H4 (cell line): ENCODE measurements around the gene SARS2. TPM values are rescaled to one million over a fixed set of nuclear protein-coding genes. Genes with fewer than 3 reads are reported as not detected.
A peak's percentile ranks its signal among the peaks of the same experiment; 100 is the strongest.
"Not testable (repeated sequence)": the region's sequence is repeated elsewhere in the genome, so short reads cannot be mapped to it uniquely, and the experiment has no call there.

Experiments
- DNase-seq: peaks from one replicate; pipeline ENCODE4 v3.0.0-alpha.2; 2015; ENCODE audit warnings: low spot score
- total RNA-seq: library from RNA; depleted of rRNA; stranded (reverse); fragments of >200 nt; shearing (Covaris generic); gene quantifications from 2 replicates; pipeline ENCODE4 v1.2.3, GENCODE V29; 2014

The SARS2 gene
- total RNA-seq, 1 experiment from 2014 or later, result 41.8 TPM

DNA sequence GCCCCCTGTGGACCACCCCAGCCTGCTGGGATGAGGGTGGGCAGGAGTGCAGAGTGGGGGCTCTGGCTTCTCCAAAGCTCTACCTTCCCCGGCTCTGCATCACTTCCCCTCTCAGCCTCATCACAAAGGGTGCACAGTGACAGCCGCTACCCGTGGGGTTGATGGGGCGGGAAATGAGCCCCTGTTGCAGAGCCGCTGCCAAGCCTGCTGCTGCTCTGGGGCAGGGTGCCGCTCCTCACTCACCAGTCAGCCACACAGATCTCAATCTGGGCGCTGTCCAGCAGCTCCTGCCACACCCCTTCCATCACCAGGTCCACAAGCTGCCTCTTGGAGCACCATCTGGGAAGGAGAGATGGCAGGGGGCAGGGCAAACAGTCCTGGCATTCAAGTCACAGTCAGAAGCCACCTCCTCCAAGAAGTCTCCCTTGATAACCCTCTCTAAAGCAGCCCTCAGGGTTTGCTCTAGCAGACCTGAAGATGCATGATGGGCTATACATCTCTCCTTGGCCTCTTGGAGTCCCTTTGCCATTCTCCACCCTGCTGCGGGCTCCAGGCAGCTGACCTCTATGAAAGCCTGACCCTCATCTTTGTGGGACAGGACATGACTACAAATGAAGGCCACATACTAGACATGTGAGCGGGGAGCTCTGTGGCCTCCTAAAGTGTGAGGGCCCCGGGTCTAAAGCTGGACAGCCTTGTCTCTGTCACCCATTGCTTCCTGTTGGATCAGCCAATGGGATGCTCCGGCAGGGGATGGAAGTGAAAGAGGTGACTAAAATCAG is 15.9 kb upstream of the SARS2 start:
- DNase-seq, result no peak

DNA sequence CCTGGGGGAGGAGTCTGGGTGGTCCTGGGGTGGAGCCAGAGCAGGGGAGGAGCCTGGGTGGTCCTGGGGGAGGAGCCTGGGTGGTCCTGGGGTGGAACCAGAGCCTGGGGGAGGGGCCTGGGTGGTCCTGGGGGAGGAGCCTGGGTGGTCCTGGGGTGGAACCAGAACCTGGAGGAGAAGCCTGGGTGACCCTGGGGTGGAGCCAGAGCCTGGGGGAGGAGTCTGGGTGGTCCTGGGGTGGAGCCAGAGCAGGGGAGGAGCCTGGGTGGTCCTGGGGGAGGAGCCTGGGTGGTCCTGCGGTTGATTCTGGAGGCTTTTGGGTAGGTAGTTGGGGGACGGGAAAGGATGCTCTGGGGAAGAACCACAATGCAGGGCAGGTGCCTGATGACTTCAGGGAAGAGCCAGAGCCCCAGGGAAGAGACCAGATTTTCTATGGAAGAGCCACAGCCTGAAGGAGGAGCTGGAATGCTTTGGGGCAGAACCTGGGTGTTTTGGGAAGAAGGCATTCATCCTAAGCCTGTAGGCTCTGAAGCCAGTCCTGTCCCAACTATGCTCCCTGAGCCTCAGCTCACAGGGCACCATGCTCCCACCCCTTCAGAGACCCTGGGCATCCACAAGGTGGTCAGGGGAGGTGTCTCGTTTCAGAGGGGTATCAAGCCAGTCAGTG is 15.1 kb upstream of the SARS2 start:
- no peak for DNase-seq

DNA sequence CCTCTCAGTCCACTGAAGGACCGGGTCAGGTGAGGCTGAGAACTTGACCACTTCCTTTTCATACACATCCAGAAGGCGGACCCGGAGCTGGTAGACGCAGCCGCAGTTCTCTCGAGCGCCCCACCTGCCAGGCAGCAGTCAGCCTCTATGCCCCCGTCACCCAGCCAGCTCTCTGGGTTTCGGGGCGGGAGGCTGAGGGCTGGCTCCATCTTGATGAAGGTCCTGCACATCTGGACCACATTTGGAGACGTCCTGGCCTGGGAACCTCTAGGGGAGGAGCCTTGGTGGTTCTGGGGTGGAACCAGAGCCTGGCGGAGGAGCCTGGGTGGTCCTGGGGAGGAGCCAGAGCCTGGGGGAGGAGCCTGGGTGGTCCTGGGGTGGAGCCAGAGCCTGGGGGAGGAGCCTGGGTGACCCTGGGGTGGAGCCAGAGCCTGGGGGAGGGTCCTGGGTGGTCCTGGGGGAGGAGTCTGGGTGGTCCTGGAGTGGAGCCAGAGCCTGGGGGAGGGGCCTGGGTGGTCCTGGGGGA is 14.5 kb upstream of the SARS2 start:
- DNase-seq, result no peak

GRCh38 chr19:38942471-38943181 is 12.1 kb upstream of the SARS2 start:
- DNase-seq, result no peak

- DNase-seq, result no peak
Measured at GRCh38 chr19:38941979-38942378, 11.4 kb upstream of the SARS2 start.

DNA sequence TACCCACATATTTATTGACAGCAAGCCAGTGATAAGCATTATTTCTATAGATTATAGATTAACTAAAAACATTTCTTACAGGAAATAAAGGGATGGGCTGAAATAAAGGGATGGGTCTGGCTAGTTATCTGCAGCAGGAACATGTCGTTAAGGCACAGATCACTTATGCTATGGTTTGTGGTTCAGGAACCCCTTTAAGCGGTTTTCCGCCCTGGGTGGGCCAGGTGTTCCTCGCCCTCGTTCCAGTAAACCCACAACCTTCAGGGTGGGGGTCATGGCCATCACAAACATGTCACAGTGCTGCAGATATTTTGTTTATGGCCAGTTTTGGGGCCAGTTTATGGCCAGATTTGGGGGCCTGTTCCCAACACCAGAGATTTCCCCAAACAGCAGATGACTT is 10.9 kb upstream of the SARS2 start:
- DNase-seq, result not testable (repeated sequence)

- DNase-seq, result no peak
Measured at GRCh38 chr19:38939957-38940356, 9.4 kb upstream of the SARS2 start.

DNA sequence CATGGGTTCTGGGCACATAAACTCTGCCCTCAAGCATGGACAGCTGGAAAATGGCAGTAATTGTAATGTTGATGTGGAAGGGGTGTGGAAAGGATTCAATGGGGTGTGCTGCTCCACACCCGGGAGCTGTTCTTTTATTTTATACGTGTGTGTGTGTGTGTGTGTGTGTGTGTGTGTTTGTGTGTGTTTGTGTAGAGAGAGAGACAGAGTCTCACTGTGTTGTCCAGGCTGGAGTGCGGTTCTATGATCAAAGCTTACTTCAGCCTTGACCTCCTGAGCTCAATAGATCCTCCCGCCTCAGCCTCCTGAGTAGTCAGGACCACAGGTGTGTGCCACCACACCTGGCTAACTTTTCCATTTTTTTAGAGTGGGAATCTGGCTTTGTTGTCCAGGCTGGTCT is 3.0 kb upstream of the SARS2 start:
- DNase-seq, result no peak

DNA sequence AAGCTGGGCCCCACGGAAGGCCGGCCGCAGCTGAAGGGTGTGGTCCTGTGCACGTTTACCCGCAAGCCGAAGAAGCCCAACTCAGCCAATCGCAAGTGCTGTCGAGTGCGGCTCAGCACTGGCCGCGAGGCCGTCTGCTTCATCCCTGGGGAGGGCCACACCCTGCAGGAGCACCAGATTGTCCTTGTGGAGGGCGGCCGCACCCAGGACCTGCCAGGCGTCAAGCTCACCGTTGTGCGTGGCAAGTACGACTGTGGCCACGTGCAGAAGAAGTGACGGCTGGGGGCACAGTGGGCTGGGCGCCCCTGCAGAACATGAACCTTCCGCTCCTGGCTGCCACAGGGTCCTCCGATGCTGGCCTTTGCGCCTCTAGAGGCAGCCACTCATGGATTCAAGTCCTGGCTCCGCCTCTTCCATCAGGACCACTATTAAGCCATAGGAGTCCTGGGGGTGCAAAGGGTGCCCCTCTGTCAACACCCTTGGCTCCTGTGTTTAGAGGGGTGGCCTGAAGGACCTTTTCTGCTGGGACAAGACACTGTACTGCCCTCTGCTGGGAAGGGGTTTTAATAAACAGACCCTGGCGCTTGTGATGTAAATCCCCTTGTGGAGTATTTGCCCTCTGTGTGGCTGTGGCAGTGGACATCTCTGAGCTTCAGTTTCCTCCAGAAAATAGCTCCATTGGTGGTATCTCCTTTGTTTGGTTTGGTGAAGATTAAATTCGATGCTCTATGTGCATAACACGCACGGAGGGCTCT is 2.0 kb upstream of the SARS2 start:
- DNase-seq, result peak; percentile 60

GRCh38 chr19:38931521-38931793 is 894 bp upstream of the SARS2 start:
- no peak for DNase-seq

GRCh38 chr19:38930776-38931520 is 385 bp upstream of the SARS2 start, which contains the start of gene MRPS12:
Gene MRPS12, plus strand, starts transcription at chr19:38930944. Its CDS starts 351 bp downstream, at chr19:38931295.
- DNase-seq, result peak; percentile 100

GRCh38 chr19:38928391-38929001 is 2.1 kb downstream of the SARS2 start:
- no peak for DNase-seq

- DNase-seq, result no peak
Measured at GRCh38 chr19:38924388-38924787, 6.2 kb downstream of the SARS2 start.

DNA sequence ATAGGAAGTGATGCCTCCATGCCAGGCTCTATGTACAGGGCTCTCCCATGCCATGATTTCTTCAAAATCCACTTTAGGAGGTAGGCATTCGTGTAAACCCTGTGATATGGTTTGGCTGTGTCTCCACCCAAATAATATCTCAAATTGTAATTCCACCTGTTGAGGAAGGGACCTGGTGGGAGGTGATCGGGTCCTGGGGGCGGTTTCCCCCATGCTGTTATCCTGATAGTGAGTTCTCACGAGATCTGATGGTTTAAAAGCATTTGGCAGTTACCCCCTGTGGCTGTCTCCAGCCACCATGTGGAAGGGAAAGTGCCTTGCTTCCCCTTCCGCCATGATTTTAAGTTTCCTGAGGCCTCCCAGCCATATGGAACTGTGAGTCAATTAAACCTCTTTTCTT is 8.1 kb downstream of the SARS2 start:
- no peak for DNase-seq

DNA sequence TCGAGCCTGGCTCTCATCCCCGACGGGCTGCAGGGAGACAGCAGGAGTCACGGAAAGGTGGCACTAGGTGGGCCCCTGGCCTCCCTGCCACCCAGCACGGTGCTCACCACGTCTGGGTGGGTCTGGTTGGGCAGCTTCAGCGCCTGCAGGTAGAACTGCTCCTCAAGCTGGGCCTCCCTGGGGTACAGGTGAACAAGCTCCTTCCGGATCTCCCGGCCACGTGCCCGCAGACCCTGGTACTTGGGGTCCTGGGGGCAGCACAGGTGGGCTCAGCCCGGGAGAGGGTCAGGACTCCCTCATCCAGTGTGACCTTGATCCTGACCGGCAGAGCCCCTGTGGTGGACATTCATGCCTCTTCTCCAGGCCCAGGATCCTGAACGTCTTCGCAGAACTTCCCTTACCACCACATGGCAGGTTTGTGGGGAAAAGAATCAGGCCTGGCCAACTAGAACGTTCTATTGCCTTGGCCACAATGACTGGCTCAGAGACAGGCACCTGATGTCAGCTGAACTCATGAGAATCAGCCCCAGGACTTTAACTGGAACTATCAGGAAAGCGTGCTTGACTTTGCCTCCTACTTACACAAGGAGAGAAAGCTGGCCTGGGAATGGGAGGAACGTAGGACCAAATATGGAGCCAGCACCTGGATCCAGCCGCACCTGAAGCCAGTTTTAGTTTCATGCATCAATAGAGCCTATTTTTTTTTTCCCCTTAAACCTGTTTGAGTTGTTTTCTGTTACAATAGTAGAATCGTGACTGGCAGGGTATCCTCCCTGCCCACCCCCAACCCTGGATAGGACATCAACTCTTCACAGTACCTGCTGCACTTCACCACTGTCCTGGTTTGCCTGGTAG is 8.9 kb downstream of the SARS2 start:
- no peak for DNase-seq

DNA sequence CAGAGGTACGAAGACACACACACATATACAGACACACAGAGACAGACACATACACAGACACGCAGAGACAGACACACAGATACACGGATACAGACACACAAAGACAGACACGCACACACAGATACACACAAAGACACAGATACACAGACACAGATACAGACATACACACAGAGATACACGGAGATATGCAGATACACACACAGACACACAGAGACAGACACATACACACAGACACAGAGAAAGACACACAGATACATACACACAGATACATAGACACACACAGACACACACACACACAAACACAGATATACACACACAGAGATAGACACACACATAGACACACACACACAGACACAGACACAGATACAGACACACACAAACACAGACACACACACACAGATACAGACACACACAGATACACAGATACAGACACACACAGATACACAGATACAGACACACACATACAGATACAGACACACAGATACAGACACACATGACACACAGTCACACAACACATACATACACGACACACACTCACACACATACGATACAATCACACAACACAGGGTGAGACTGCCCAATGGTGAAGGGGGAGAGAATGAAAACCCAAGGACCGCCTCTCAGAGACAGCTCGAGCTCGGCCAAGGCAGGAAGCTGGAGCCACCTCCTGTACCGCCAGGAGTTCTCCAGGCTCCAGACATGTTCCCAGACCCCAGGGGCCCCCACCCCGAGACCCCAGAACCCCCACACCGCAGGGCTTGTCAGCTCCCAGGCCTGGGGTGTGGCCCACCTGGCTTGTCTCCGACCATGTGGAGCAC is 9.8 kb downstream of the SARS2 start:
- DNase-seq, result no peak

- DNase-seq, result no peak
Measured at GRCh38 chr19:38919837-38920601, 10.5 kb downstream of the SARS2 start.

- no peak for DNase-seq
Measured at GRCh38 chr19:38918526-38918925, 12.0 kb downstream of the SARS2 start.
